Stimulated activated CD8-positive, alpha-beta memory T cell treated with anti-CD3 and anti-CD28 coated beads, Interleukin-2, amount 100 ng/mL, for 1 hour (primary cell): ENCODE measurements around the gene PTPRN2.
"Not testable (repeated sequence)": the region's sequence is repeated elsewhere in the genome, so short reads cannot be mapped to it uniquely, and the experiment has no call there.

Experiments used
- DNase-seq, 2 donors: peaks; one replicate each; pipeline ENCODE4 v3.0.0-alpha.2; 2020; ENCODE audit warnings: low read depth in 2 of 2

PTPRN2 gene

DNA sequence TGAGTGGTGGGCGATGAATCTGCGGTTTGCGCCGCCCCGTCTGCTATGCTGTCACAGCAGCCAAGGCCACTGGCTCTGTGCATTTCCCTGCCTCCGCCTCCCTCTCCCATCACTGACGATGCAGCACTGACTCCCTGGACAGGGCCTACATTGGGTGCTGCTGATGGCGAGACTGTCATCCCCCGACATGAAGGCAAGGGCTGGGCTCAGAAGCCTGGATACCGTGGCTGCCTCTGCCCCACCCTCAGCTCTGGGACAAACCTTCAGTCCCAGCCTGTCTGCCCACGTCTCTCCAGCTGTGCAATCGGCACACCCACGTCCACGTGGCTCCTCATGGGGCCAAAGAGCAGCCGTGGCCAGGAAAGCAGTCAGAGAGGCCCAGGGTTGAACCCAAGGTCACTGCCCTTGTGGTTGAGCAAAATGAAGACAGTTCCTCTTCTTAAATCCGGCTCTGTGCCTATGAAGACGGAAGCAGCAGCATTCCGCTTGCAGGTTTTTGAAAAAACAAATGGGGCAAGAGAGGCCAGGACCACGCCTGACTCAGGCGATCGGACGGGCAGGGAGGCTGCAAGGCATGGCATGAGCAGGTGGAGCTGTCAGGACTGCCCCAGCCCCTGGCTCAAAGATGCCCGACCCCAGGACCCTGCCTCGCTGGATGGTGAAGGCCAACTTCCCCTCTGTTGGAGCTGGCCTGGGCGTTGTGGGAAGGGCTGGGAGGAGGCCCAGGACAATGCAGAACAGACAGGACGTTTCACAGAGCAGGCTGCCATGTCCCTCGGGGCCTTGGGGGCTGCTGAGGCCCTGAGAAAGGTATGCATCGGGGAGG lies 733.3 kb downstream of the PTPRN2 start:
- DNase-seq: no peak

GRCh38 chr7:157853789-157854065 lies 733.9 kb downstream of the PTPRN2 start:
- DNase-seq: no peak

- no peak for DNase-seq
These were observed 734.4 kb downstream of the PTPRN2 start for GRCh38 chr7:157853076-157853788.

- DNase-seq: peak in 1 of 2 donors; percentile 54
These were observed 736.0 kb downstream of the PTPRN2 start for GRCh38 chr7:157851501-157852067.

DNA sequence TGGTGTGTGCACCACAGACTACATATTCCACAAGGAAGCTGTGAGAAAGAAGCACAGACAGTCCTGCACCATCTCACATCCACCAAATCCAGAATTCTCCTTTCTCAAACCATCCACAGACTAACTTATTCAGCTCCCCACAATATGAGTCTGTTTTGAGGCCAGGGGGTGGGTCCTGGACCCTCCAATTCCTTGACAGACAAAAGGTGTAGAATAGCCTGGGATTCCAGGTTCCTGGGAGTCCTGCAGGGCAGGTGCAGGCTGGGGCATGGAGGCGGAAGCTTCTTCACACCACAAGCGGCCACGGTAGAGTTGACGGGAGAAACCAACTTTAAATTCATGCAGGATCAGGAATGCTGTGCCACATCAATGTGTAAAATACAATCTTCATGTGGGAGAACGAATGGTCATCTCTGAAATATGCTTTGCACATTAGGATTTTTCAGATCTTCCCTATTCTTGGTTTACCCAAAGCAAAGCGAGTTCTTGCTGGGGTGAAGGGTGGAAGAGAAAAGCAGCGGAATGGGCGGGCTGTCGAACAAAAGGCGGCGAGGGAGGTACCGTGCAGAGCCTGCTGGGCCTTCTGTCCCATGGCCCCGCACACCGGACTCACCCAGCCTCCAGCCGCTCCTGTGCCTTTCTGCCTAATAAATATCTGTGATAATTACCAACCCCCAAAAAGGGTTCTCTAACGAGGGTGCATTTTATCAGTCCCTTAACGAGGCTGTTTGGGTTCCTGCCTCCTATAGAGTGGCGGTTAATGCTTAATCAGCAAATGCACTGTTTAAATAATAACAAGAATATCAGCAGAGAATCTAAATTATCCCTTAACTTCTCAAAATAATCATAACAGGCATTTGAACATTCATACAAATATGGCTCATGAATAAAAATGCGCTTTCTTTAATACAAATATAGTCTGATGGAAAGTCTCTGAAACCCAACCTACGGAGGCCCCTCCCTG lies 736.9 kb downstream of the PTPRN2 start:
- DNase-seq: no peak

DNA sequence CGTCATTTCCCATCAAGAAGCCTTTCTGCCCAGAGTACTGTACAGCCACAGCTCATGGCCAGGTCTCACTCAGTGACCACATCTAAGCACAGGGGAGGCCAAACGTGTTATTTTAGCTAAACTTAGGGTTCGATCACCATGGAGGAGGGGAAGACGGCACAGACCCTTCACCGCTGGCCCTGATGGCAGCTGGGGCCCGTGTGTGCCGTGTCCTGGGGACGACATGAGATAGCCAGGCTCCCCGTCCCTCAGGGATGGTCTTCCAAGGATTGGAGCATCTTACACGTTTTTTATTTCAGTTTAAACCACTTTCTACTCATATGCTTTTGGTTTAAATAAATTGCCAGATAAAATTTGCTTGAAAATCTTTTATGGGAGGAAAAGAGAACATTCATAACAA lies 737.9 kb downstream of the PTPRN2 start:
- DNase-seq: no peak

DNA sequence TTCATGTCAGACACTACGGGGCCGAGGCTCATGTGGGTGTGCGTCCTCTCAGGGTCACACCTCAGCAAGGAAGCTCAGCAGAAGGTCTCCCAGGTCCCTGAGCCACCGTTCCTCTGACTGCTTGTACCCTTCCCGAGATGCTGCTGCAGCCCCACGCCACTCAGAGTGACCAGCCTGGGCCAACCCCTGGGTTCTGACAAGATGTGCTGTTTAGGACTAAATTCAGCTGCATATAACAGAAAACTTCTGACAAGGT lies 738.4 kb downstream of the PTPRN2 start:
- no peak for DNase-seq

GRCh38 chr7:157848508-157849340 lies 738.9 kb downstream of the PTPRN2 start:
- no peak for DNase-seq

GRCh38 chr7:157847756-157848487 lies 739.7 kb downstream of the PTPRN2 start:
- DNase-seq: not testable (repeated sequence)

GRCh38 chr7:157846746-157847145 lies 740.9 kb downstream of the PTPRN2 start:
- not testable (repeated sequence) for DNase-seq

GRCh38 chr7:157846271-157846670 lies 741.4 kb downstream of the PTPRN2 start:
- no peak for DNase-seq

GRCh38 chr7:157845203-157845835 lies 742.3 kb downstream of the PTPRN2 start:
- no peak for DNase-seq

DNA sequence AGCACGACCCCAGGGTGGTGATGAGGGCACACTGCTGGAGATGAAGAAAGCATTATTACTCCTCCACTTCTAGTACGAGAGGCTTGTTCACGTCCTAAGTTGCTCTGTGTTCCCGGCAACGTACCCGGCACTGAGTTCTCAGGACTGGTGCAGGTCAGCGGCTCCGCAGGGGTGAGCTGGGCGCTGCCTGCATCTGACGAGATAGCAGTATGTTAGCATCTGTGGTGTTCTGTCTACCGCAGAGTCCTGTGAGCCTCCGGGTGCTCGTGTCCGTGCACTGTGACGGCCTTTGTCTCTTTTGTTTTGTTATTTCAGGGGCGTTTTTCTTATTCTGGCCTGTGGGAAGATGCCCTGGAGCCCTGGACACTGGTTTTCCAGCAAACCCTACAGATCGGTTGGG lies 743.0 kb downstream of the PTPRN2 start:
- no peak for DNase-seq

DNA sequence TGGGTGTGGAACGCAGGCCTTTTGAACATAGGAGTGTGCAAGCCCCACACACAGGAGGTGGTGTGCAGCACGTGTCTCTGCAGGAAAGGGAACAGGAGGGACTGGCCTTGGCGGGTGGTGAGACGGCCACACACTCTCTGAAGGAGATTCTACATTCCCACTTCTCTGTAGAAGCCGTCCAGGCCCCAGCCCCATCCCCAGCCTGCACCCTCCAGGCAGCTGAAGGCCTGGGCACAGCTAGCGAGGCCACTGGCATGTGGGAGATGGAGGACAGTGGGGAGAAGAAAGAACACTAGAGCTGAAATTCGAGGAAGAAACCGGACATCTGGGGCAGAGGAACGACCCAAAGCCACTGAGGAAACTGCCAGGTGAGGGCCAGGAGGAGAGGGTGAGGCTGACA lies 743.5 kb downstream of the PTPRN2 start:
- DNase-seq: no peak

GRCh38 chr7:157843336-157844140 lies 744.1 kb downstream of the PTPRN2 start:
- no peak for DNase-seq

DNA sequence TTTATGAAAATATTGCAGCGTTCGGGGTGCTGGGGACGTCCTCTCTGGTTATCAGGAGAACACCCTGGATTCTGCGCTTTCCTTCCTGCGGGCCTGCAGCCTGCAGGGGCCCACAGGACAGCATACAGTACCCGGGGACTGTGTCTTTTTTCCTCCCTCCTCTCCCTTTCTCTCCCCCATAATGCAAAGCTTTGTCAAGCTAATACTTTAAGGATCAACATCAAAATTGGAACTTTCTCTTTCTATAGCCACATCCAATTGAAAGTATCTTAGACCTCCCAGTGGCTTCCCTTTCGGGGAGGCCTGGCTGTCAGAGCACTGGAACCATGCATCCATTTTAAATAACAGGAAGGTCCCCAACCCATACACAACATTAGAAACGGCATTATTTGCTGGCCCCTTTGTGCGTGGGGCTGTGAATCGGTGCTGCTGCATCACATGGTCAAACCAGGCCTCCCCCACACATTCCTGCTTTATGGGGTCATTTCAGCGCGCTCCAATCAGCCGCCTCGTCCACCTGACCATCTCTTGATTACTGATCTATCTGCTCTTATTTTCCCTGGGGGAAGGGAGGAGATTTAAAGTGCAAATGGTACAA lies 745.8 kb downstream of the PTPRN2 start:
- DNase-seq: no peak

GRCh38 chr7:157840914-157841772 lies 746.5 kb downstream of the PTPRN2 start:
- DNase-seq: no peak
